GM04504 (cell line): Measurements from ENCODE around the gene ZNF573.

Experiments used
- DNase-seq: peaks from one replicate; pipeline ENCODE4 v3.0.0-alpha.2; 2012; ENCODE audit warnings: low read depth

Gene ZNF573

DNA sequence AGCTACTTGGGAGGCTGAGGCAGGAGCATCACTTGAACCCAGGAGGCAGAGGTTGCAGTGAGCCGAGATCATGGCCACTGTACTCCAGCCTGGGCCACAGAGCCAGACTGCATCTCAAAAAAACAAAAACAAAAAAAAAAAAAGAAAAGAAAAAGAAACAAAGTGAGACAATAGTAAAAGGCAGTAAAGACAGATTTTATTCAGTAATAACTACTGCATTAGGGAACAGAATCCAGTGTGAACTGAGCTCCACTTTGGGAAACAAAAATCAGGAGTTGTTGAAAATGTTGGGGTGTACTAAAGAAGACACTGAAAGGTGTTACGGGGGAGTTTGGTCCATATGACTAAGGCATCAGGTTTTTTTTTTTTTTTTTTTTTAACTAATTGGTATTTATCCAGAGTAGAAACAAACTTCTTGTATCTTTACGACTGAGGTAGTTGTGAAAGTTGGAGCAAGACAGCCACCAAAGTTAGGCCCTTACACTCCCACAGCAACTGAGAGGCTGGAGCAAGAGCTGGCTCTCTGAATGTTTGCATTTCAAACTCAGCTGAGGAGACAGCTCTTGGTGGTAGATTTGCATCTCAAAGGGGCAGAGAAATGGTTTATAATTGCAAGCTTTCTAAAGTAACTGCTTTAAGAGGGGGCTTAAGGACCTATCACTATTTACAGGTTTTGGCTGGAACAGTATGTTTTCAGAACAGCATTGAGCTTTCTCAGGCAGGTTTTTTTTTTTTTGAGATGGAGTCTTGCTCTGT is 84.1 kb downstream of the ZNF573 start:
- no peak for DNase-seq

DNA sequence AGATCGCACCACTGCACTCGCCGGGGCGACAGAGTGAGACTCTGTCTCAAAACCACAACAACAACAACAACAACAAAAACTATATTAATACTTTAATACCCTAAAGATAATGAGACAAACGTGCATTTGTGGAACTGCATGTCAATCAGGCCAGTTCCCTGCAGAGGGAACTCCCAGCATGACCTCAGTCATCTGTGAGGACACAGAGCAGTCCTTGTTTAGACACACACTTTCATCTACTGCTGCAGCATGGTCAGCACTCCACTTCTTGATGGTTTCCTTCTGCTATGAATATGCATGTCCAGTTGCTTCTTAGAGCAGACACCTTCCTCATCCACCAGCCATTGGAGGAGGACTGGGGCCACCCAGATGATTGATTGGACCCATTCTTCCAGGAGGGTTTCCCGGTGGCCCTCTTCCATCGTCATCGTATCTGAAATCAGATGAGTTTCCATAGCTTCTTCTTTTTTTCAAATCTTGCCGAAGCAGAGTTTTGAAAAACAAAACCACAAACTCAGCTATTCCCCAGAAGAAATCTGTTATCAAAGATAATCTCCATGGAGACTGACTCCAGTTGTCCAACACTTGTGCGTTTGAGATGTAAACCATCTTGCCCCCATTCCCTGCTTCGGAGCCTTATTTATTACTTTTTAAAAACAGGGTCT is 86.3 kb downstream of the ZNF573 start:
- DNase-seq, result no peak

DNA sequence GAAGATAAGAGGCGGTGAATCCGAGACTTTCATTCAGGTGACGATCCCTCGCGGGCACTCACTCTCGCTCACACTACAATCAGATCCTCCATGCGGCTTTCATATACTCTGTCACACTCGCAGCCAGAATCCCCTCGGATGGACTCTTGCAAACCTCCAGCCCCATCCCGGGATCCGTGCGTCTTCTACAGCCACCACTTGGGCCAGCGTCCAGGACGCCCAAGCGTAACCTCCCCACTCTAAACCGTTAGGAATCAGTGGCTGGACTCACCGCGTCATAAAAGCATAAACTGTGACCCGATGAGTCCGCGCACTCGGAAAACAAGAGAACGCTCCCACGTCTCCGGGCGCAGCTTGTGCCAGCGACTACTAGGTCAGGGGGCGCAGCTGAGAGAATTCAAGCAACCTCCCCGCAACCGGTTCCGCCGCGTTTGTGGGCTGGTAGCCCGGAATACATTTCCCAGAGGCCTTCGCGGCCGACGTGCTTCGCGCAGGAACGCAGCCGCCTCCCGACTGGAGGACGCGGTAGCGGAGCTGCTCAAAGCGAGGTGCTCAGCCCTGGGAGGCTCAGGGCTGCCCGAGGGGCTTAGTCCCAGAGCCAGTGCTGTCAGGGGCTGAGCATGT is 87.4 kb downstream of the ZNF573 start:
- DNase-seq, result peak; percentile 52
